Gastroesophageal sphincter (tissue), 4 donors: ENCODE results near the gene PHF11. TPM values are rescaled to one million over a fixed set of nuclear protein-coding genes. Genes with fewer than 3 reads are reported as not detected.

Source experiments
- ATAC-seq: fragments of 150-250 bp; one replicate; pipeline ENCODE4 v1.9.1; 2016; ENCODE audit warnings: mild to moderate bottlenecking, moderate library complexity
- H3K27ac ChIP-seq, 4 donors: fragments of 200-600 bp; sonication (generic) in 3 of 4; 1 replicate in 3 of 4; 2 replicates in 1 of 4; pipeline ENCODE4 v1.5.1; 2016 to 2019
- H3K27me3 ChIP-seq: fragments of 200-600 bp; sonication (generic); one replicate; pipeline ENCODE4 v1.5.1; 2019
- H3K36me3 ChIP-seq, 2 donors: fragments of 200-600 bp; sonication (generic); one replicate each; pipeline ENCODE4 v1.5.1; 2019; ENCODE audit warnings: control low read depth in 1 of 2
- H3K4me1 ChIP-seq, 3 donors: fragments of 200-600 bp; sonication (generic); 1 replicate in 2 of 3; 2 replicates in 1 of 3; pipeline ENCODE4 v1.5.1; 2016 to 2019; ENCODE audit warnings: control low read depth in 2 of 3
- H3K4me3 ChIP-seq, 2 donors: fragments of 200-600 bp; sonication (generic); one replicate each; pipeline ENCODE4 v1.5.1; 2019; ENCODE audit warnings: mild to moderate bottlenecking in 1 of 2, moderate library complexity in 1 of 2
- H3K9me3 ChIP-seq, 3 donors: fragments of 200-600 bp; sonication (generic); one replicate each; pipeline ENCODE4 v1.5.1; 2017 to 2019; ENCODE audit warnings: control low read depth in 2 of 3
- CTCF ChIP-seq, 4 experiments: fragments of 200-600 bp in 2 of 4; fragments of 450-650 bp in 2 of 4; sonication (generic) in 1 of 4; IDR thresholded peaks; one replicate each; pipeline ENCODE4 v1.5.1; 2017 to 2019; ENCODE audit warnings: antibody characterized with exemption in 4 of 4, mild to moderate bottlenecking in 2 of 4, moderate library complexity in 2 of 4
- EP300 ChIP-seq: sonication (generic); formaldehyde crosslinking; IDR thresholded peaks from one replicate; pipeline ENCODE4 v1.6.1; 2017; ENCODE audit warnings: antibody characterized with exemption, mild to moderate bottlenecking
- POLR2A ChIP-seq, 2 donors: fragments of 450-650 bp; IDR thresholded peaks; one replicate each; pipeline ENCODE4 v1.6.1; 2017; ENCODE audit warnings: antibody characterized with exemption in 2 of 2, mild to moderate bottlenecking in 2 of 2, moderate library complexity in 1 of 2
- POLR2AphosphoS5 ChIP-seq: sonication (generic); formaldehyde crosslinking; IDR thresholded peaks from one replicate; pipeline ENCODE4 v1.6.1; 2017; ENCODE audit warnings: antibody characterized with exemption
- WGBS, 2 donors: methylation state at CpG; one replicate each; pipeline ENCODE4 v1.1.5; 2018; ENCODE audit warnings: low coverage in 1 of 2; 5-methylcytosine and 5-hydroxymethylcytosine counted together
- total RNA-seq, 4 donors: library from RNA; depleted of rRNA; stranded (reverse); fragments of >200 nt; gene quantifications; one replicate each; pipeline ENCODE4 v1.1.0, GENCODE V29; 2016

PHF11 gene
- total RNA-seq, 4 donors from 2014 or later = 33.1 to 42.7 (median 38.7) TPM

- TF ChIP-seq POLR2AphosphoS5 (no peak), EP300 (no peak), CTCF (IDR thresholded peaks at IDR 0.05) (no peak), POLR2A (IDR thresholded peaks at IDR 0.05) (no peak)
- Histone ChIP-seq H3K4me1 (peaks cover 0 to 3% (median 0%) of the 10 kb centered on the region in 3 donors), H3K4me3 (no peak overlapping the region), H3K27me3 (no peaks in the 10 kb centered on the region), H3K27ac (no peak overlapping the region), H3K9me3 (no peaks in the 10 kb centered on the region), H3K36me3 (peaks cover 0 to 83% of the 10 kb centered on the region in 2 donors)
- no peak for ATAC-seq
- 45 to 100% methylated on average over 1 of the region's 2 CpGs for WGBS, 2 donors
These were observed 31.4 kb downstream of the PHF11 start for GRCh38 chr13:49527123-49527522.

- Histone ChIP-seq H3K4me1 (no peaks in the 10 kb centered on the region), H3K36me3 (peaks cover 0 to 72% of the 10 kb centered on the region in 2 donors), H3K4me3 (no peak overlapping the region), H3K27ac (no peak overlapping the region), H3K27me3 (no peaks in the 10 kb centered on the region), H3K9me3 (no peaks in the 10 kb centered on the region)
- WGBS, 2 donors = 64 to 85% methylated on average over 1 of the region's 1 CpG
- TF ChIP-seq POLR2AphosphoS5 = no peak
- no peak for TF ChIP-seq POLR2A (IDR thresholded peaks at IDR 0.05)
- TF ChIP-seq EP300 = no peak
- TF ChIP-seq CTCF (IDR thresholded peaks at IDR 0.05) = no peak
- ATAC-seq = no peak
These were observed 32.4 kb downstream of the PHF11 start for GRCh38 chr13:49528161-49528560.

GRCh38 chr13:49530457-49530856, 34.7 kb downstream of the PHF11 start:
- H3K27ac ChIP-seq = no peak overlapping the region
- no peak for ATAC-seq
- H3K27me3 ChIP-seq = no peaks in the 10 kb centered on the region
- H3K9me3 ChIP-seq = no peaks in the 10 kb centered on the region
- WGBS, 2 donors = 84% methylated on average over 6 to 7 of the region's 7 CpGs
- no peak for TF ChIP-seq EP300
- no peak for TF ChIP-seq POLR2AphosphoS5
- no peak for TF ChIP-seq CTCF (IDR thresholded peaks at IDR 0.05)
- no peak for TF ChIP-seq POLR2A (IDR thresholded peaks at IDR 0.05)
- H3K36me3 ChIP-seq = peaks cover 0 to 59% of the 10 kb centered on the region in 2 donors
- no peak overlapping the region for H3K4me3 ChIP-seq
- H3K4me1 ChIP-seq = no peaks in the 10 kb centered on the region

GRCh38 chr13:49532593-49532992, 36.8 kb downstream of the PHF11 start:
- no peak for ATAC-seq
- Histone ChIP-seq H3K4me1 (no peaks in the 10 kb centered on the region), H3K27ac (no peak overlapping the region), H3K9me3 (no peaks in the 10 kb centered on the region), H3K36me3 (peaks cover 0 to 38% of the 10 kb centered on the region in 2 donors), H3K4me3 (no peak overlapping the region), H3K27me3 (no peaks in the 10 kb centered on the region)
- 75 to 100% methylated on average over 1 of the region's 1 CpG for WGBS, 2 donors
- TF ChIP-seq CTCF (IDR thresholded peaks at IDR 0.05) = no peak
- no peak for TF ChIP-seq POLR2AphosphoS5
- no peak for TF ChIP-seq POLR2A (IDR thresholded peaks at IDR 0.05)
- TF ChIP-seq EP300 = no peak

- Histone ChIP-seq H3K4me3 (no peak overlapping the region), H3K27ac (no peak overlapping the region), H3K9me3 (no peaks in the 10 kb centered on the region), H3K27me3 (no peaks in the 10 kb centered on the region), H3K4me1 (no peaks in the 10 kb centered on the region), H3K36me3 (peaks cover 0 to 38% of the 10 kb centered on the region in 2 donors)
- TF ChIP-seq POLR2AphosphoS5 (no peak), POLR2A (IDR thresholded peaks at IDR 0.05) (no peak), CTCF (IDR thresholded peaks at IDR 0.05) (no peak), EP300 (no peak)
- no peak for ATAC-seq
These were observed 37.3 kb downstream of the PHF11 start for GRCh38 chr13:49533011-49533410.
